K562 (cell line): ENCODE data around the gene UNC93B1. TPM values are rescaled to one million over a fixed set of nuclear protein-coding genes. Genes with fewer than 3 reads are reported as not detected.

ENCODE experiments used
- ELF1 ChIP-seq: fragments of 200-800 bp; sonication (Bioruptor generic); IDR thresholded peaks from 2 replicates; pipeline ENCODE4 v1.6.1; 2016; ENCODE audit warnings: missing genetic modification characterization, missing compliant biosample characterization
- ELK3 ChIP-seq: fragments of 450-650 bp; formaldehyde crosslinking; IDR thresholded peaks from 2 replicates; pipeline ENCODE4 v1.4.0; 2020; ENCODE audit warnings: mild to moderate bottlenecking
- IRF2 ChIP-seq: sonication (generic); formaldehyde crosslinking; IDR thresholded peaks from 2 replicates; pipeline ENCODE4 v1.8.1; 2022; ENCODE audit warnings: mild to moderate bottlenecking, missing genetic modification reagents
- NCOA6 ChIP-seq: fragments of 450-650 bp; IDR thresholded peaks from 2 replicates; pipeline ENCODE4 v1.6.1; 2017; ENCODE audit warnings: mild to moderate bottlenecking
- RBM17 ChIP-seq: fragments of 200-400 bp; formaldehyde crosslinking; IDR thresholded peaks from 2 replicates; pipeline ENCODE4 v1.6.1; 2017; ENCODE audit warnings: low read depth, mild to moderate bottlenecking, low read length, borderline replicate concordance
- TSHZ1 ChIP-seq: fragments of 250-450 bp; sonication (Bioruptor Pico); IDR thresholded peaks from 2 replicates; pipeline ENCODE4 v1.4.0; 2020; ENCODE audit warnings: mild to moderate bottlenecking, moderate library complexity
- YY1 ChIP-seq, 3 experiments: IDR thresholded peaks; 2 replicates each; pipeline ENCODE4 v1.6.1; 2011; ENCODE audit warnings: low read length in 2 of 3, mild to moderate bottlenecking in 2 of 3, moderate library complexity in 2 of 3, borderline replicate concordance in 1 of 3, control low read depth in 1 of 3, low read depth in 1 of 3; ENCODE audit not compliant: insufficient read depth in 3 of 3, insufficient replicate concordance in 2 of 3, control insufficient read depth in 1 of 3, insufficient read length in 1 of 3; ENCODE audit errors: extremely low read depth in 1 of 3
- ZNF143 ChIP-seq: sonication (generic); formaldehyde crosslinking; IDR thresholded peaks from 2 replicates; pipeline ENCODE4 v1.9.0; 2022; ENCODE audit warnings: mild to moderate bottlenecking, missing genetic modification reagents
- ZNF586 ChIP-seq: fragments of 450-650 bp; formaldehyde crosslinking; conservative IDR thresholded peaks from 2 replicates; pipeline ENCODE4 v1.4.0; 2020; ENCODE audit warnings: mild to moderate bottlenecking, moderate library complexity
- polyA plus RNA-seq, 8 experiments: library from polyadenylated mRNA; depleted of rRNA in 4 of 8; stranded (reverse) in 5 of 8; unstranded in 3 of 8; fragments of >200 nt; fragmentation: Nextera tagmentation in 2 of 8; fragmentation: Illumina TruSeq in 1 of 8; extraction: Ambion mirVana in 2 of 8; extraction: Trizol in 1 of 8; gene quantifications; 2 replicates each; pipeline versions ENCODE4 v1.2.1 to v1.2.3, GENCODE V29; 2011 to 2014; ENCODE audit warnings: inconsistent platforms in 1 of 8, missing spikeins in 1 of 8
- total RNA-seq, 7 experiments: library from RNA; depleted of rRNA in 6 of 7; stranded (reverse); fragments of >200 nt in 6 of 7; fragmentation: Illumina TruSeq in 2 of 7; extraction: Trizol in 2 of 7; gene quantifications; 2 replicates each; pipeline versions ENCODE4 v1.2.1 to v1.2.3, GENCODE V29; 2011 to 2021; ENCODE audit warnings: low replicate concordance in 1 of 7
- TF ChIP-seq, protein P1 (sequence below): fragments of 450-650 bp; IDR thresholded peaks from 2 replicates; pipeline ENCODE4 v1.7.1; 2018; ENCODE audit warnings: mild to moderate bottlenecking, low read depth; ENCODE audit not compliant: partially characterized antibody
- TF ChIP-seq, protein P2 (sequence below): sonication (generic); formaldehyde crosslinking; IDR thresholded peaks from 2 replicates; pipeline ENCODE4 v1.8.0; 2022; ENCODE audit warnings: missing genetic modification reagents, mild to moderate bottlenecking, borderline replicate concordance
- TF ChIP-seq, protein P3 (sequence below): fragments of 250-450 bp; sonication (Bioruptor Pico); IDR thresholded peaks from 2 replicates; pipeline ENCODE4 v1.8.0; 2021; ENCODE audit warnings: moderate library complexity, mild to moderate bottlenecking, inconsistent platforms
- TF ChIP-seq, protein P4 (sequence below), 2 experiments: fragments of 450-650 bp in 1 of 2; sonication (generic) in 1 of 2; formaldehyde crosslinking; conservative IDR thresholded peaks; 2 replicates each; pipeline versions ENCODE4 v1.4.0 to v1.8.1; 2020 to 2022; ENCODE audit warnings: mild to moderate bottlenecking in 1 of 2, missing genetic modification reagents in 1 of 2

Gene UNC93B1
- total and polyA plus RNA-seq, 9 of the 15 experiments (the other 6 are each of a cell fraction or from before 2014, with no cell fraction given): 0.10 to 13.6 (median 6.5) TPM

DNA sequence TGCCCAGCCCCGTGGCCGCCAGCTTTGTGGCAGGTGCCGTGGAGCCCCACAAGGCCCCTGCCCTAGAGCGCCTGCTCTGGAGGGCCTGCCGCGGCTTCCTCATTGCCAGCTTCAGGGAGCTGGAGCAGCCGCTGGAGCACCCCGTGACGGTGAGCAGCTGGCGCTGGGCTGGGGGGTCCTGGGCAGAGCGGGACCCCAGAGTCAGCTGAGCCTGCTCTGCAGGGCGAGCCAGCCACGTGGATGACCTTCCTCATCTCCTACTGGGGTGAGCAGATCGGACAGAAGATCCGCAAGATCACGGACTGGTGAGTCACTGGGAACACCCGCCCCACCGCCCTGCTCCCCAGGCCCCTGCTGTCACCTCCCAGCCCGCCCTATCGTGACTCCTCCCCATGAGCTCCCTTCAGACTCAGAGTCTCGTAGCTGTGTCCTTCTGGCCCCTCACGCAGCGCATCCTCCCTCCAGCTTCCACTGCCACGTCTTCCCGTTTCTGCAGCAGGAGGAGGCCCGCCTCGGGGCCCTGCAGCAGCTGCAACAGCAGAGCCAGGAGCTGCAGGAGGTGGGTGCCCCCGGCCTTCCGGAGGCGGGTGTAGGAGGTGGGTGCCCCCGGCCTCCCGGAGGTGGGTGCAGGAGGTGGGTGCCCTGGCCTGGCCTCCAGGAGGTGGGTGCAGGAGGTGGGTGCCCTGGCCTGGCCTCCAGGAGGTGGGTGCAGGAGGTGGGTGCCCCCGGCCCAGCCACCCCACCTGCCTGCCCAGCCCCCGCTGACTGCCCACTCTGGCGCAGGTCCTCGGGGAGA lies 39.6 kb upstream of the UNC93B1 start (continued):
- TF ChIP-seq, protein P1, sequence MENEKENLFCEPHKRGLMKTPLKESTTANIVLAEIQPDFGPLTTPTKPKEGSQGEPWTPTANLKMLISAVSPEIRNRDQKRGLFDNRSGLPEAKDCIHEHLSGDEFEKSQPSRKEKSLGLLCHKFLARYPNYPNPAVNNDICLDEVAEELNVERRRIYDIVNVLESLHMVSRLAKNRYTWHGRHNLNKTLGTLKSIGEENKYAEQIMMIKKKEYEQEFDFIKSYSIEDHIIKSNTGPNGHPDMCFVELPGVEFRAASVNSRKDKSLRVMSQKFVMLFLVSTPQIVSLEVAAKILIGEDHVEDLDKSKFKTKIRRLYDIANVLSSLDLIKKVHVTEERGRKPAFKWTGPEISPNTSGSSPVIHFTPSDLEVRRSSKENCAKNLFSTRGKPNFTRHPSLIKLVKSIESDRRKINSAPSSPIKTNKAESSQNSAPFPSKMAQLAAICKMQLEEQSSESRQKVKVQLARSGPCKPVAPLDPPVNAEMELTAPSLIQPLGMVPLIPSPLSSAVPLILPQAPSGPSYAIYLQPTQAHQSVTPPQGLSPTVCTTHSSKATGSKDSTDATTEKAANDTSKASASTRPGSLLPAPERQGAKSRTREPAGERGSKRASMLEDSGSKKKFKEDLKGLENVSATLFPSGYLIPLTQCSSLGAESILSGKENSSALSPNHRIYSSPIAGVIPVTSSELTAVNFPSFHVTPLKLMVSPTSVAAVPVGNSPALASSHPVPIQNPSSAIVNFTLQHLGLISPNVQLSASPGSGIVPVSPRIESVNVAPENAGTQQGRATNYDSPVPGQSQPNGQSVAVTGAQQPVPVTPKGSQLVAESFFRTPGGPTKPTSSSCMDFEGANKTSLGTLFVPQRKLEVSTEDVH: no peak
- TF ChIP-seq YY1 (IDR thresholded peaks at IDR 0.05; ENCODE audit: borderline replicate concordance in 1 of 3, control insufficient read depth in 1 of 3, extremely low read depth in 1 of 3, insufficient read depth in 3 of 3, insufficient read length in 1 of 3, insufficient replicate concordance in 2 of 3, low read depth in 1 of 3, low read length in 2 of 3) (peak in 1 of 3 experiments; percentile 22), RBM17 (no peak), IRF2 (CRISPR knock-in tag) (no peak), NCOA6 (no peak), ELF1 (tag) (no peak), TSHZ1 (no peak), ELK3 (CRISPR knock-in tag) (no peak), ZNF143 (no peak), ZNF586 (no peak)
- TF ChIP-seq, protein P2, sequence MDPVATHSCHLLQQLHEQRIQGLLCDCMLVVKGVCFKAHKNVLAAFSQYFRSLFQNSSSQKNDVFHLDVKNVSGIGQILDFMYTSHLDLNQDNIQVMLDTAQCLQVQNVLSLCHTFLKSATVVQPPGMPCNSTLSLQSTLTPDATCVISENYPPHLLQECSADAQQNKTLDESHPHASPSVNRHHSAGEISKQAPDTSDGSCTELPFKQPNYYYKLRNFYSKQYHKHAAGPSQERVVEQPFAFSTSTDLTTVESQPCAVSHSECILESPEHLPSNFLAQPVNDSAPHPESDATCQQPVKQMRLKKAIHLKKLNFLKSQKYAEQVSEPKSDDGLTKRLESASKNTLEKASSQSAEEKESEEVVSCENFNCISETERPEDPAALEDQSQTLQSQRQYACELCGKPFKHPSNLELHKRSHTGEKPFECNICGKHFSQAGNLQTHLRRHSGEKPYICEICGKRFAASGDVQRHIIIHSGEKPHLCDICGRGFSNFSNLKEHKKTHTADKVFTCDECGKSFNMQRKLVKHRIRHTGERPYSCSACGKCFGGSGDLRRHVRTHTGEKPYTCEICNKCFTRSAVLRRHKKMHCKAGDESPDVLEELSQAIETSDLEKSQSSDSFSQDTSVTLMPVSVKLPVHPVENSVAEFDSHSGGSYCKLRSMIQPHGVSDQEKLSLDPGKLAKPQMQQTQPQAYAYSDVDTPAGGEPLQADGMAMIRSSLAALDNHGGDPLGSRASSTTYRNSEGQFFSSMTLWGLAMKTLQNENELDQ (CRISPR knock-in tag): no peak
- TF ChIP-seq, protein P3, sequence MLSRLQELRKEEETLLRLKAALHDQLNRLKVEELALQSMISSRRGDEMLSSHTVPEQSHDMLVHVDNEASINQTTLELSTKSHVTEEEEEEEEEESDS (CRISPR knock-in tag): no peak
- TF ChIP-seq, protein P4, sequence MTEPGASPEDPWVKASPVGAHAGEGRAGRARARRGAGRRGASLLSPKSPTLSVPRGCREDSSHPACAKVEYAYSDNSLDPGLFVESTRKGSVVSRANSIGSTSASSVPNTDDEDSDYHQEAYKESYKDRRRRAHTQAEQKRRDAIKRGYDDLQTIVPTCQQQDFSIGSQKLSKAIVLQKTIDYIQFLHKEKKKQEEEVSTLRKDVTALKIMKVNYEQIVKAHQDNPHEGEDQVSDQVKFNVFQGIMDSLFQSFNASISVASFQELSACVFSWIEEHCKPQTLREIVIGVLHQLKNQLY (CRISPR knock-in tag; conservative IDR thresholded peaks at IDR 0.05): no peak
